ENCODE measurements around the gene GABRR2. TPM values are rescaled to one million over a fixed set of nuclear protein-coding genes. Genes with fewer than 3 reads are reported as not detected.

The GABRR2 gene
- total and polyA plus RNA-seq, 10 of the 15 experiments (the other 5 are each of a cell fraction or from before 2014, with no cell fraction given) = 0.16 to 0.72 (median 0.32) TPM; not detected in 2

DNA sequence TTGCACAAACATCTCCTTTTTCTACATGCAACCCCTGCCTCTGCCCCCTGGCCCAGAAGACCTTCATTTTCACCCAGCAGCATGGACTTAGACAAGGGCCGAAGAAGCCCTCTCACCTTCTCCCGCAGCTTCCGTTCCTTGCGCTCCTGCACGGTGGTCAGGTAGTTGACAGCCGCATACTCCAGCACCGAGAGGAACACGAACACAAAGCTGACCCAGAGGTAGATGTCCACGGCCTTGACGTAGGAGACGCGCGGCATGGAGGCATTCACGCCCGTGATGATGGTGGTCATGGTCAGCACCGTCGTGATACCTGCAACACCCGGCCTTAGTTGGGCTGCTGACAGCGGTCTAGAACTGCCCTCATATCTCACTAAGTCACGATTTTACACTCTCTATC, 50.8 kb downstream of the GABRR2 start (continued):
- TF ChIP-seq SKIL (IDR thresholded peaks at IDR 0.05; ENCODE audit: low read depth, poor library complexity, severe bottlenecking) (no peak), ZNF592 (IDR thresholded peaks at IDR 0.05) (no peak)

DNA sequence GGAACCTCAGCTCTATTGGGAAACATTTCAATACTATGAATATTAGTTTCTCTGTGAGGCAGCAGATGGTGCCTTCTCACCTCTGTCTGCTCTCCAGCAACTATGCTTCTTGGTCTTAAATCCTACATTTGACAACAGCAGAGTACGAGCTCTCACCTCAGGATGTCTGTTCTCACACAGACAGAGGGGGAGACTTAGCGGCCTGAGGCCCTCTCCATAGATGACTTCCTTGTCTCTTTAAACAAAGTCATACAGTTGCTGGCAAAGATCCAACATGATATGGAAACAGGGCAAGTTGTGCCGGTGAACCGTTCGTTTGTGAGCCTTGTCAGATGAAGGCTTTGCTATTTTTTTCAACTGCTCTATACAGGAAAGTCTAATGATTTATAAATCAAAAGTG, 54.3 kb downstream of the GABRR2 start:
- ATAC-seq = peak; percentile 54
- H3K36me3 ChIP-seq (ENCODE audit: control insufficient read depth in 2 of 2, insufficient read depth in 2 of 2, low read length in 1 of 2) = no peaks in the 10 kb centered on the region
- 0 out of 2 replicates have a peak overlapping the region, but pooled peaks have one; percentile 4 for H3K27ac ChIP-seq (ENCODE audit: control insufficient read depth, insufficient read depth)
- in situ Hi-C loops (cut with MboI) = no loop called here
- no peak for FAIRE-seq
- intact Hi-C loops (cut with micrococcal nuclease; ENCODE audit: unreplicated experiment) = no loop called here
- peaks cover 26% of the 10 kb centered on the region for H3K4me1 ChIP-seq (ENCODE audit: control insufficient read depth, insufficient read depth, low read length)
- CTCF ChIA-PET = interaction anchor here (0.9 to 1.8 kb wide), 3 partner anchors 21 to 106 kb away, joined by 4 to 7 read pairs (median 5); no protein-coding TSS in a partner anchor
- H3K79me2 ChIP-seq (ENCODE audit: control insufficient read depth, insufficient read depth, low read length) = no peaks in the 10 kb centered on the region
- peak overlapping the region; percentile 74 for H2AFZ ChIP-seq (ENCODE audit: control insufficient read depth, low read depth, low read length)
- TF ChIP-seq FOXK2 (IDR thresholded peaks at IDR 0.05) (no peak), RAD21 (IDR thresholded peaks at IDR 0.05; ENCODE audit: insufficient read depth, low read depth, low read length) (0 out of 2 replicates have a peak, but pooled peaks have one; percentile 29)
- TF ChIP-seq, protein P1, sequence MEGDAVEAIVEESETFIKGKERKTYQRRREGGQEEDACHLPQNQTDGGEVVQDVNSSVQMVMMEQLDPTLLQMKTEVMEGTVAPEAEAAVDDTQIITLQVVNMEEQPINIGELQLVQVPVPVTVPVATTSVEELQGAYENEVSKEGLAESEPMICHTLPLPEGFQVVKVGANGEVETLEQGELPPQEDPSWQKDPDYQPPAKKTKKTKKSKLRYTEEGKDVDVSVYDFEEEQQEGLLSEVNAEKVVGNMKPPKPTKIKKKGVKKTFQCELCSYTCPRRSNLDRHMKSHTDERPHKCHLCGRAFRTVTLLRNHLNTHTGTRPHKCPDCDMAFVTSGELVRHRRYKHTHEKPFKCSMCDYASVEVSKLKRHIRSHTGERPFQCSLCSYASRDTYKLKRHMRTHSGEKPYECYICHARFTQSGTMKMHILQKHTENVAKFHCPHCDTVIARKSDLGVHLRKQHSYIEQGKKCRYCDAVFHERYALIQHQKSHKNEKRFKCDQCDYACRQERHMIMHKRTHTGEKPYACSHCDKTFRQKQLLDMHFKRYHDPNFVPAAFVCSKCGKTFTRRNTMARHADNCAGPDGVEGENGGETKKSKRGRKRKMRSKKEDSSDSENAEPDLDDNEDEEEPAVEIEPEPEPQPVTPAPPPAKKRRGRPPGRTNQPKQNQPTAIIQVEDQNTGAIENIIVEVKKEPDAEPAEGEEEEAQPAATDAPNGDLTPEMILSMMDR (IDR thresholded peaks at IDR 0.05 in 2 of 3, conservative IDR thresholded peaks at IDR 0.05 in 1 of 3; ENCODE audit: control insufficient read depth in 2 of 3, extremely low read depth in 1 of 3, insufficient read depth in 1 of 3, low read depth in 3 of 3, low read length in 3 of 3) = peak in 1 of 3 experiments; percentile 13; a peak in 1 of 6 replicates
- H3K27me3 ChIP-seq (replicated peaks in 1 of 2; ENCODE audit: control insufficient read depth in 2 of 2, insufficient read depth in 2 of 2, low read length in 1 of 2) = no peaks in the 10 kb centered on the region
- WGBS (ENCODE audit: insufficient coverage, insufficient replicate concordance, low lambda C conversion rate, missing lambda C conversion rate) = 99% methylated on average over 5 of the region's 5 CpGs
- H3K4me2 ChIP-seq (ENCODE audit: control insufficient read depth, insufficient read depth) = no peak overlapping the region
- no peak overlapping the region for H3K4me3 ChIP-seq
- H3K9me3 ChIP-seq (replicated peaks; ENCODE audit: control insufficient read depth, insufficient read depth, low read length) = no peaks in the 10 kb centered on the region
- H3K9ac ChIP-seq (ENCODE audit: control insufficient read depth, insufficient read depth, low read length) = no peak overlapping the region
- BruUV-seq (replicated peaks) = no TSS peak
- DNase-seq (ENCODE audit: low read depth, low spot score) = no peak
- POLR2A ChIA-PET = no interaction called here
- SMC1A ChIA-PET (ENCODE audit: uncharacterized antibody, unreplicated experiment) = interaction anchor here (0.9 to 1.8 kb wide), 3 partner anchors 9 to 108 kb away, joined by 3 to 7 read pairs (median 4); no protein-coding TSS in a partner anchor
- no peaks in the 10 kb centered on the region; the same call in 1 of the 2 replicates for H4K20me1 ChIP-seq (ENCODE audit: control insufficient read depth, insufficient read depth)
- RAD21 ChIA-PET (ENCODE audit: unreplicated experiment) = interaction anchor here (1.0 to 1.9 kb wide), 3 partner anchors 89 to 111 kb away, joined by 3 to 7 read pairs (median 4); no protein-coding TSS in a partner anchor
